IPS-11a (cell line): ENCODE data around the gene LRBA.

Source experiments
- H3K4me3 ChIP-seq: one replicate; pipeline ENCODE4 v1.5.1; 2013; ENCODE audit warnings: low read depth, low read length, control low read depth

Gene LRBA

GRCh38 chr4:150884625-150885024, 130.5 kb downstream of the LRBA start:
- H3K4me3 ChIP-seq: no peak overlapping the region

DNA sequence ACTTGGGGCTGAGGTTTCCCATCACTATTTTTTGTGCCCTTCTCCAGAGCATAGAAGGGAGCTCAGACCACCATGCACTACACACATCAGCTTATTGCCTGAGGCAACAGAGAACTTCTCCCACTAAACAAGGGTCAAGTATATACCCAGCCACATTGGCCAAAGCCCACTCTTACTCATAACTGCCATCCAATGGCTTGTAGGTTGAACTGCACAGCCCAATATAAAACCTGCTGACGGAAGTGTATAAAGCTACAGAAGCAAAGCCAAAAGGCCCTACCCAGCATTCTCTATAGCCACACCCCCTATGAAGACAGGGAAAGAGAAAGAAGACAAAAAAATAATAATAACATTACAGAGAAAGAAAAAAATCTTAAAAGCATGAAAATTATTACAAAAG, 139.7 kb downstream of the LRBA start:
- H3K4me3 ChIP-seq: no peak overlapping the region

DNA sequence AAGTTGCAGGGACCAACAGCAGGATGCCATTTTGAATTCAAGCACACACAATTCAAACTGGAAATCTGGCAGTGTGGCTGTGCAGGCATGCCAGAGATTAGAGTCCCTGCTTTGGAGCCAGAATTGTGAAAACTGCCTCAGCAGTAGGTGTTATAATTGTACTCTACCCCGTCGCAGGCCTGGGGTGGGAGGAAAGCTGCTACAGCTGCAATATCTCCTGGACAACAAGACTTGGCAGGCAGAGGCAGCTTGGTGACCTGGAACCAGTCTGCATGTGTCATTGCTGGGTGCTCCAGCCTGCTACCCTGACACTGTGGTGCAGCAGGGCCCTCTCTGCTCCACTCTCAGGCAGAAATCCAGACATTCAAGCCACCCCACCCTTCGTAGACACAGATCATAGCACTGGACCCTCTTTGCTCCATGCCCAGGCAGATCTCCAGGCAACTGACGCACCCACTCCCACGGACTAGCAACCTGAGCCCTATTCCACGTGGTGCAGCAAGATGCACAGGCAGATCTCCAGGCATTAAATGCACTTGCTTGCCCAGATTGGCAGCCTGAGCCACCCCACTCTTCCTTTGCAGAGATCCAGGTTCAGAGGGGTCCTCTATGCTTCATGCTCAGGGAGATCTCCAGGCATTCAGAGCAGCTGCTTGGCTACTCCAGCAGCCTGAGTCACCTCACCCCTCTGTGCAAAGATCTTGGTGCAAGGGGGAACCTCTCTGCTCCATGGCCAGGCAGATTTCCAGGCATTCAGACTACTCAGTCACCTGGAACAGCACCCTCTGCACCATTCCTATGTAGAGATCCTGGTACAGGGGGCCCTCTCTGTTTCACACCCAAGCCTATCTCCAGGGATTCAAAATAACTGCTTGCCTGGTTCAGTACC, 140.5 kb downstream of the LRBA start:
- H3K4me3 ChIP-seq: no peak overlapping the region

GRCh38 chr4:150867148-150867547, 147.9 kb downstream of the LRBA start:
- H3K4me3 ChIP-seq: no peak overlapping the region

- H3K4me3 ChIP-seq: no peak overlapping the region
Measured at GRCh38 chr4:150863456-150863855, 151.6 kb downstream of the LRBA start.

DNA sequence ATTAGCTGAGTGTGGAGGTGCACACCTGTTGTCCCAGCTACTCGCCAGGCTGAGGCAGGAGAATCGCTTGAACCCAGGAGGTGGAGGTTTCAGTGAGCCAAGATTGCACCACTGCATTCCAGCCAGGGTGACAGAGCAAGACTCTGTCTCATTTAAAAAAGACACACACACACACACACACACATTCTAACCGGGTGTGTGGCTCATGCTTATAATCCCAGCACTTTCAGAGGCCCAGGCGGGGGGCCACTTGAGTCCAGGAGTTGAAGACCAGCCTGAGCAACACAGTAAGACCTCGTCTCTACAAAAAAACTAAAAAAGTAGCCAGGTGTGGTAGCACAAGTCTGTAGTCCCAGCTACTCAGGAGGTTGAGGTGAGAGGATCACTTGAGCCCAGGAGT, 152.3 kb downstream of the LRBA start:
- no peak overlapping the region for H3K4me3 ChIP-seq

GRCh38 chr4:150859453-150859852, 155.6 kb downstream of the LRBA start:
- H3K4me3 ChIP-seq: no peak overlapping the region

DNA sequence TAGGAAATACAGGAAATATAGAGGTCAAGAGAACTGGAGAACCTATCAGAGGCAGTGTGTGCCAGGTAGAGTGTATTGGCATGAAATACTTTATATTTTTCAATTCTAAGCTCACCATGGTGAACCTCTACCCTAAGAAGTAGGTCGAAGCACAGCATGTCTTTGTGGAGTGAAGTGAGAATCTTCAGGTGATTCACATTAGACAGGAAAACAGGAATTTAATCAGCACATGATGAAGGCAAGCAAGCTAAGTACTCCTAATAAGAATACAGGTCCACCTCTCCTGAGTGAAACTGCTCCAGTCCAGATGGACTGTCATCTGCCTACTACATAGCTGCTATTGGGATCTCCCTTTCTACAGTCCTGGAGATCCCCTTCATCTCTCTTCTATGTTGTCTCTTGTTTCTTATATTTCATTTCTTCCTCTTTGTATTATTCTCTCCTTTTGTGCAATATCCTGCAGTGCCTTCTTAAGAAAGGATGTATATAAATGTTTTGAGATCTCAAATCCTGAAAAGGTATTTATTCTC, 159.0 kb downstream of the LRBA start:
- H3K4me3 ChIP-seq: no peak overlapping the region

DNA sequence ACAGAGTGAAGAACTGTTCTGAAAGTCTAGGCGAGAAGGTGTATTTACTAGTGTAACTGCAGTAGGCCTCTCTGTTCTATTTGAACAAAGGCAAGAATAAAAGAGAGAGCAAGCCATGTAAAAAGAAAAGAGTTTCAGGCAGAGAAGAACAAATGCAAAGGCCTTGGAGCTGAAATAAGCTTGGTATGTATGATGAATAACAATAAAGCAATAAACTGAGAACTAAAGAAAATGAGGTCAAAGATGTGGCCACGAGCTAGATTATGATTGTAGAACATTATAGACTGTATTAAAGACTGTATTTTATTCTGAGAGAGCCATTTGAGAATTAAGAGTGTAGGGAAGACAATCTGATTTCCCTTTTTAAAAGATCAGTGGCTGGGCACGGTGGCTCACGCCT, 160.5 kb downstream of the LRBA start:
- no peak overlapping the region for H3K4me3 ChIP-seq

- no peak overlapping the region for H3K4me3 ChIP-seq
Measured at GRCh38 chr4:150853882-150854281, 161.2 kb downstream of the LRBA start.

- no peak overlapping the region for H3K4me3 ChIP-seq
Measured at GRCh38 chr4:150852216-150852615, 162.9 kb downstream of the LRBA start.

DNA sequence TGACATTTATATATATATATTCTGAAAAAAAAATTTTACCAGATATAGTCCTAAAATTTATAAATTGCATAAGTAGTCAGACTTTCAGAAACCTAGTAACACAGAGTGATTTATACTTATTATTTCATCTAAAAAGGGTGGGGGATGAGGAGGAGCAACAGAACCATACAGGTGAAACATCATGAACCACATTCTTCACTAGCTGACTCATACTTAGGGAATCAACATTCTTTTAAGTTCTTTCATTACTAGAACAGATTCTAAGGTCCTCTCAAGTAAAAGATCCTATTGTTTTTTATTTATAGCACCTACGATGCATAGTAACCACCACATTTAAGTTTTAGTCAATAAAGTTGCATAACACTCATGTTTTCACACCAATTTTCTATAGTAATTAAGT, 166.1 kb downstream of the LRBA start:
- H3K4me3 ChIP-seq: no peak overlapping the region

DNA sequence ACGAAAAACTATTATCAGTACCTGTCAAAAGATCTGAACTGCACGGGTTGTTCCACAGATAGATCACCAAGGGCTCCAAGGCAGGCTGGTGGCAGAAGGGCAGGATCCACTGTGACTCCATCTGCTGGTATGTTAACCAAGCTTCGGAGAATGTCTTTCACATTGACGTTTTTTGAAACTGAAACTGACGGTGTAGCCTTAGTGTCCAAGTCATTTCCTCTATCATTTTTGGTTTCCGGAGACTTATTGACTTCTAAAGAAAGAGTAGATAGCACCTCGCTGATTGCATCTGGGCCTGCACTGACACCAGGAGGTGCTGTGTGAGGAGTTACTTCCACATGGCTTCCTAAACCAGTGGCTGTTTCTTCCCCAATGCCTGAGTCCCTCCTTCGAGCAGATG, 186.9 kb downstream of the LRBA start:
- no peak overlapping the region for H3K4me3 ChIP-seq

DNA sequence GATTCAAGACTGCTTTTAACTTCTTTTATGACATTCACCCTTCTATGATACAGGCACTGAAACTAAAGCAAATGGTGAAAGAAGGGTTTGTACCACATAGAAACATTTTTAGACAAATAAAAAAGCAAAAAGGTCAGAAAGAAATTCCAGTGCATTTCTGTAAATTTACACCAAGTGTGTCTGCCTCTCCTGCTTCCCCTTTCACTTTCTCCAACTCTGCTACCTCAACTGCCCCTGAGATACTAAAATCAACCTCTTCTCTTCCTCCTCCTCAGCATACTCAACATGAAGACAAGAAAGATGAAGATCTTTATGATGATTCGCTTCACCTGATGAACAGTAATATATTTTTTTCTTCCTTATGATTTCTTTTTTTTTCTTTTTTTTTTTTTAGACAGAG, 187.9 kb downstream of the LRBA start:
- H3K4me3 ChIP-seq: no peak overlapping the region

DNA sequence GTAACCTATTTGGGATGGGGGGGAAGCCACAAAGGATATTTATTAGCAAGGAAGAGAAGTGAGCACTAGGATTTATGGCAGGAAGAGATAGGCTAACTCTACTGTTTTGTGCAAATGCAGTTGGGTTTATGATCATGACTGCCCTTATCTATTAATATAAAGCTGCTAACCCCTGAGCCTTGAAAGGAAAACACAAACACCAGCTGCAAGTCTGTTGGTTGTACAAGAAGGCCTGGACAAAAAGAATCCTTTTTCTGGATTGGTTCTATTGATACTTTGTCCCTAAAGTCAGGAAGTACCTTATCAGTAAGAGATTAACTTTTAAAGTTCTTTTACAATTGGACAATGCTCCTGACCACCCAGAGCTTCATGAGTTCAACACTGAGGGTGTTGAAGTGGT, 188.8 kb downstream of the LRBA start:
- H3K4me3 ChIP-seq: no peak overlapping the region

DNA sequence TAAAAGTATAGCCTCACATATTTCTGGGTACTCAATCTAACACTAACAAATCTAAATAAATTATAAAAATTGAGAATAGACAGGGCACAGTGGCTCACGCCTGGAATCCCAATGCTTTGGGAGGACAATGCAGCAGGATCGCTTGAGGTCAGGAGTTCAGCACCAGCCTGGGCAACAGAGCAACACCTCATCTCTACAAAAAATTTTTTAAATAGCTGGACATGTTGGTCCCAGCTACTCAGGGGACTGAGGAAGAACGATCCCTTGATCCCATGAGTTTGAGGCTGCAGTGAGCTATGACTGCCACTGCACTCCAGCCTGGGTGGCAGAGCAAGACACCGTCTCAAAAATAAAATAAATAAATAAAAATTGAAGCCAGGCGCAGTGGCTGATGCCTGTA, 192.7 kb downstream of the LRBA start:
- no peak overlapping the region for H3K4me3 ChIP-seq

- H3K4me3 ChIP-seq: no peak overlapping the region
Measured at GRCh38 chr4:150821641-150822040, 193.4 kb downstream of the LRBA start.

DNA sequence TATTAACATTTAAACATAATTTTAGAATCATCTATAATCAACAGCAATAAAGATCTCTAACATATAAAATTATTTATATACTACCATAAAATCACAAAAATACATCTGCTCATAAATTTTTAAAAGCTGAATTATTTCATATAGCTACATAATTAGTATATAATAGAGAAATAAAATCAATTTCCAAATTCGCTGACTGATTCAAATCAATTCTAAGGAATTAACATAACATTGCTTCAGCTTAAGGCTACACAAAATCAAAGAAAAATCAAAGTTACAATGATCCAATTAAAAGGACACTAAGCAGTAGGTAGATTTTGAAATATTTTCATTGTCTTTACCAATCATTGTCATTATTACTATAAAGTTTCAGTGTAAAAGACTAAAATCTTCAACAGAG, 194.7 kb downstream of the LRBA start:
- no peak overlapping the region for H3K4me3 ChIP-seq

DNA sequence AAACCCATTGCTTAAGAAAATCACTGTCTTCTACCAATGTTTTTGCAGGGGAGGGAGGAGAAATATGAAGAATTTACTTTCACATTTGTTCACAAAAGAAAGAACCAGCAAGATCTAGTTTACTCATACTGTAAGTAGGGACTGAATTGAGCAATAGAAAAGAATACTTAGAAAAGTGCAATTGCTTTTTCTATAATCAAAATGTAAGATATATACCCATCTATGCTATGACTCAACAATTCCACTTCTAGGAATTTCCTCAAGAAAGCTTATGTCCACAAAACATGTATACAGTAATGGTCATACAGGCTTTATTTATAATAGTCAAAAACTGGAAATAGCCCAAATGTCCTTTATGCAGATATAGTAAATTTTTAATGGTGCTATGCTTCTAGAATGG, 196.4 kb downstream of the LRBA start:
- H3K4me3 ChIP-seq: no peak overlapping the region

- no peak overlapping the region for H3K4me3 ChIP-seq
Measured at GRCh38 chr4:150817804-150818528, 197.1 kb downstream of the LRBA start.

DNA sequence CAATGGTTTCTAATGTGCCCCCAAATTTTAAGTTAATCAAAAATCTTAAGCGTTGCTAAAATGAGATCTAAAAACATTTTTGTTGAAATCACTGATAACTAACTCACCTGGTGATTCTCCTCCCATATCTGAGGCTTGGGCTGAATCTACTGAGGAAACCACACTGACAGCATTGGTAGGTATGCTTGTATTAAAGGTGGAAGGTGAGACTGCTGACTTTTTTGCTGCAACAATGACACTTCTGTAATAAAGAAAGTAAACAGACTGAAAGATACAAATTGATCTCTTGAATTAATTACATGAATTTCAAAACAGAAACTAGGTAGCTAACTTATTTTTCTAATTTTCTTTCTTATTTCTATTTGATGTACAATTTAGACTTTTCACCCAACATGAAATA, 198.1 kb downstream of the LRBA start:
- H3K4me3 ChIP-seq: no peak overlapping the region

DNA sequence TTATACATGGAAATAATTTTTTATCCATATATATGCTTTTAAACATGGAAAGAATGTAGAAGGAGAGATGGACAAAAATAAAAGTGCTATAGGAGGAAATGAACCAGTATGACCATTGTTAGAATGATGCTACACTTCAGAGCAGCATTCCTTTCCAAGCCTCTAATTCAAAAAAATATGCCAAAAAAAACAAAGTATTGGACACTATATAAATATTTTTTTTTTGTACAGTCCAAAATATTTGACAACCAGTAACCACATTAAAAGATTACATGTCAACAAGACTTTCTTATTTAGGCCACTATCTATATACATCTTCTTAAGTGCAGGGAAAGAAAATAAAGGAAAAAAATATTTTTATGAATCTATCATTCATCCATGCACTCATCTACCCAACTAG, 198.6 kb downstream of the LRBA start:
- no peak overlapping the region for H3K4me3 ChIP-seq
